GM18498 (cell line): ENCODE results near the gene ACSL5.
"Not testable (repeated sequence)": the region's sequence is repeated elsewhere in the genome, so short reads cannot be mapped to it uniquely, and the experiment has no call there.

Experiments
- ATAC-seq: cut with Tn5 transposase; IDR thresholded peaks from one replicate; pipeline ENCODE4 v1.9.1; 2021; ENCODE audit warnings: mild to moderate bottlenecking, moderate library complexity; ENCODE audit not compliant: unreplicated experiment

The ACSL5 gene

DNA sequence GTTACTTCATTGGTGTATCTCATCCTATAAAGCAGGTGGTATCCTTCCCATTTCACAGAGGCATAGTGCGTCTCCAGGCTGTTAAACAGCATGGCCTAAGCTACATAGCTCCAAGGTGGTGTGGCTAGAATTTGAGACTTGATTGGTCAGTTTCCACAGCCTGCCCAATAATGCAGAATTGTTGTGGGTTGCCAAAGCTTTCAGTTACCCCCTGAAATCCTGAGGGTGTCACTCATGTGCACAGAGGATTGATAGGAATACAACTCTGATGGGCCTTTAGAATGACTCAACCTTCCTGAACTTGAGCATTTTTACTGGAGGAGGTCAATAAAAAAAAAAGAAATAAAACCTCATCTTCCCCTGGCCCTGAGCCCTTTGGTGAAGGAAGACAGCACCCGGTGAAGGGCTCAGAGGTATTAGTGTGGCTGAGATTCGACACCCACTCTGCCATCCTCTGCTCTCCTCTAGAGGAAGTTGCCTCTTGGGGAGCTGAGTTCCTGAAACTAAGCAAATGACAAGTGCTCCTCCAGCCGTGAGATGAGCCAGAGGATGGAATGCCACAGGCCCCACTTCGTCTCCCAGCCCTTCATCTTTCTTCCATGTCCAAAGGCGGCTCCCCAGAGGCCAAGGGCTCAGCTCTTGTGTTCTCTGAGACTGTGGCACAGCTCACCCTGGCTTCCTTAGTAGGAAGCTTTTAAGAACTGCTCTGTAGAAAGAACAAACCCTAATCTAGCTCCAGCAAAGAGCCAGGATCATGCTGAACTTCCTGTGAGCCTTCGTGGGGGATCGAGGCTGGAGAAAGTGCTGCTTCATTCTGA is 1.0 kb downstream of the ACSL5 start:
- peak; percentile 44 for ATAC-seq

- ATAC-seq = peak; percentile 87
Measured at GRCh38 chr10:112375721-112376395, 1.9 kb downstream of the ACSL5 start.

DNA sequence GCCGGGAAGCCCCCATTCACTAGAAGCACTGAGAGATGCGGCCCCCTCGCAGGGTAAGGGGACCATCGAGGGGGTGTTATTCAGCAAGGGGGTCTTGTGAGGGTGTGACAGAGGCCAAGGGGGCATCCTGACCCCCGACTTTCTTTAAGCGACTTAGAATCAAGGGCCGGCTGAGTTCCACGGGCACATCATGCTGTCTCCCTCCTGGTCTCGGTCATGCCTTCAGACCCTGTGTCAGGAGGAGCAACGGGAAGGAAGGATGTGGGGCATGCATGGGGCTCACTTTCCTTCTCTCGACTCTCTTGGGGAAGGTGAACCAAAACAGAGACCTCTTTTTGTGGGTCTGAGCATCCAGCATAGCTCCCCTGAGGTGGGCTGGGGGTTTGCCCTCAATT is 2.5 kb downstream of the ACSL5 start:
- ATAC-seq = peak; percentile 26

DNA sequence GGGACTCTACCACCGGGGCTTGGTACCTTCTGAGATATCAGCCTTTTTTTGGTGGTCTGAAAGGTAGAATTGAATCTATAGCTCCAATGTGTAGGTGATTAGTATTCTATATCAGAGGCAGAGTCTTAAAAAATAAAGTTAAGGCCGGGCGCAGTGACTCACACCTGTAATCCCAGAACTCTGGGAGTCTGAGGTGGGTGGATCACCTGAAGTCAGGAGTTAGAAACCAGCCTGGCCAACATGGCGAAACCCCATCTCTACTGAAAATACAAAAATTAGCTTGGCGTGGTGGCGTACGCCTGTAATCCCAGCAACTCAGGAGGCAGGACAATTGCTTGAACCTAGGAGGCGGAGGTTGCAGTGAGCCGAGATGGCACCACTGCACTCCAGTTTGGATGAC is 3.2 kb downstream of the ACSL5 start:
- ATAC-seq = not testable (repeated sequence)

- ATAC-seq = no peak
Measured at GRCh38 chr10:112379635-112380296, 5.8 kb downstream of the ACSL5 start.

- ATAC-seq = no peak
Measured at GRCh38 chr10:112382515-112383235, 8.8 kb downstream of the ACSL5 start.

DNA sequence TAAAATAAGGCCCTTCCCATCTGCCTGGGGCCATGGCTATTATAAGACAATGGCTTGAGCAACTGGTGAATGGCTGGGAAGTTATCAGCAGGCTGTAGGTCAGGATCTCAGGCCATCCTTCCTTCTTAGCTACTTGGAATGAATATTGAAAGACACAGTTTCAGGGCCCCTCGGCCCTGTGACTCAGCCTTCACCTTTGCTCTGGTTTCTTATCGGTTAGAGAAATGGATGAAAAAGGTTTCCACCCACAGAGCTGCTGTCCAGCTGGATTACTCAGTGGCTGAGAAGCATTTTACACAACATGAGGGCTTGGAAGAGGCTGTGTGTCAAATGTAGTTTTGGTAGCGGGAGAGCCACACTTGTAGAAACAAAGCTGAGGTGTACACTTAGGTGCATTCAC is 9.4 kb downstream of the ACSL5 start:
- no peak for ATAC-seq

- no peak for ATAC-seq
Measured at GRCh38 chr10:112384141-112384540, 10.2 kb downstream of the ACSL5 start.

- no peak for ATAC-seq
Measured at GRCh38 chr10:112385201-112385600, 11.3 kb downstream of the ACSL5 start.

GRCh38 chr10:112388056-112388455 is 14.1 kb downstream of the ACSL5 start:
- ATAC-seq = not testable (repeated sequence)

DNA sequence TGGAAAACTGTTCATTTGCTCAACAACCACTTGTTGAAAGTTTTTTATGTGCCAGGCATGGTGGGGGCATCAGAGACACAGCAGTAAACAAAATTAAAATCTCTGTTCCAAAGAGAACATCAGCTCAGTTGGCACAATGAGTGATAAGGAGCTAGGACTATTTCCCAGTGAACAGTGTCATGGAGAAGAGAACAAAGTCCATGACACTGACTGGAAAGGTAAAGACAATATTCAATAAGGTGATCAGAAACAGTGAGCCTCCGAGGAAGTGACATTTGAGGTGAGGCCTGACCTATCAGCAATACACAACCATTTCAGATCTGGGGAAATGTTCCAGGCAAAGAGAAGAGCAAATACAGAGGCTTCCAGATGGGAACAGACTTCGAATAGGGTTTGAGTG is 14.6 kb downstream of the ACSL5 start:
- ATAC-seq = no peak

- peak; percentile 71 for ATAC-seq
Measured at GRCh38 chr10:112389271-112389822, 15.4 kb downstream of the ACSL5 start.

DNA sequence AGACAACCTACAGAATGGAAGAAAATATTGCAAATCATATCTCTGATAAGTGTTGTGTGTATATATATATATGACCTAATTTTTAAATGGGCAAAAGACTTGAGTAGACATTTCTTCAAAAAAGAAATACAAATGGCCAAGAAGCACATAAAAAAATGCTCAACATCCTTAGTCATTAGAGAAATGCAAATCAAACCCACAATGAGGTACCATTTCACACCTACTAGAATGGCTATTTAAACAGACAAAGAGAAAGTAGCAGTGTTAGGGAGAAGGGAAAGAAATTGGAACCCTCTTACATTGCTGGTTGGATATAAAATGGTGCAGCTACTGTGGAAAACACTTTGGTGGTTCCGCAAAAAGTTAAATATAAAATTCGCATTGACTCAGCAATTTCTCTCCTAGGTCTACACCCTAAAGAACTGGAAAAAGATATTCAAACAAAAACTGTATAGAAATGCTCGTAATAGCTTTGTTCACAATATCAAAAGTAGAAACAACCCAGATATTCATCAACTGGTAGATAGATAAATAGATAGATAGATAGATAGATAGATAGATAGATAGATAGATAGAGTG is 16.3 kb downstream of the ACSL5 start:
- peak; percentile 50 for ATAC-seq

GRCh38 chr10:112393341-112393740 is 19.4 kb downstream of the ACSL5 start:
- ATAC-seq = no peak

GRCh38 chr10:112393827-112394226 is 19.9 kb downstream of the ACSL5 start:
- no peak for ATAC-seq

- ATAC-seq = no peak
Measured at GRCh38 chr10:112394475-112394875, 20.6 kb downstream of the ACSL5 start.

DNA sequence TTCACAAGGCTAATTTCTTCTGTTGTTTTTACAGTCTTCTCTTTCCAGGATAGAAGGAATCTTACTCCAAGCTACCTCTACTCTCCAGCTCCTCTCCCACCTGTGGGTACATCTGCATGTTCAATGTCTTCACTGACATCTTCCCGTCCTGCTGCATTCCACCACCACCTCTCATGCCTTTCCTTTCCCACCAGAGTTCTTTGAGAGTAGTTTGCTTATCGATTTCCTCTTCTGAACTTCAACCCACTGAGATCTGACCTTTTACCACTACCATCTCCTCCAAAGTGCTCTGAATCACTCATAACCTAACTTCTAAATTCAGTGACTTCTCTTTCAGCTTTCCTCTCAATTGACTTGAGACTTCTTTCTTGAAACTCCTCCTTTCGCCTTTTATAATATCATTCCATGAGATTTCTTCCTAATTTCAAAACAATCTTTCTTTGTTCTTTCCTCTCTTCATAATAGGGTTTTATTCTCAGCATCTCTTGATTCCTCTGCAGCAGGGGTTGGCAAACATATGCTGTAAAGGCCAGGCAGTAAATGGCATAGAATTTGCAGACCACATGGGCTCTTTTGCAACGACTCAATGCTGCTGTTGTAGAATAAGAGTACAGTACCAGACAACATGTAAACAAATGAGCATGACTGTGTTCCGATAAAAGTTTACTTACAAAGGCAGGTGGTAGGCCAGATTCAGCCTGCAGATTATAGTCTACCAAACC is 22.1 kb downstream of the ACSL5 start:
- no peak for ATAC-seq

- no peak for ATAC-seq
Measured at GRCh38 chr10:112397592-112397991, 23.7 kb downstream of the ACSL5 start.

DNA sequence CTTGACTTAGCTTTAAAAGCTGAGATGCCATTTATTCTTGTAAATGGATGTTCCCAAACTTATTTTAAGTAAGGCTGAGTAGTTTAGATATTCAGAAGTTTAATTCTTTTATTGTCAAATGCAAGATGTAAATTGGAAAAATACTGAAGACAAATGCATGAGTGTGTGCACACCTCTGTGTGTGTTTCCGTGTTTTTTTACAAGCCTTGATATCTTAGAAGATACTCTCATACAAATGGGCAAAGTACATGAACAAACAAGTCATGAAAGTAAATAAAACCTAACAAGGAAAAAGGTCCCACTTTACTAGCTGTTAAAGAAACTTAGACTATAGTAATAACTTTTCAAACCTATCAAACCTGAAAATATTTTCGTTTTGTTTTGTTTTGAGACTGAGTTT is 29.0 kb downstream of the ACSL5 start:
- no peak for ATAC-seq

DNA sequence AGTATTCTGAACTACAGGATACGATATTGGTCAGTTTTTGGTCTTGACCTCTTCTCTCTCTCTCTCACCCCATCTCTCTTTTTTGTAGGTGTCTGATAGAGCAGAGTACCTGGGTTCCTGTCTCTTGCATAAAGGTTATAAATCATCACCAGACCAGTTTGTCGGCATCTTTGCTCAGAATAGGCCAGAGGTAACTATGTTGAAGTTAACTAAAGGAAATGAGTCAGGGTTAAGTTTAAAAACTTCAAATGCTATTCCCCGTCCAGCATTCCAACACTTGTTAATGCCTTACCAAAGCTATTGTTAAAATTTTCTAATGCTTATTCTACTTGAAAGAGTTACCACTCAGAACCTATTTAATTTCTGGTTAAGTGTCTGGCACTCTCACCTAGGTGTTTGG is 30.7 kb downstream of the ACSL5 start:
- no peak for ATAC-seq
